ENCODE data around the gene CELSR3.

CELSR3 gene

DNA sequence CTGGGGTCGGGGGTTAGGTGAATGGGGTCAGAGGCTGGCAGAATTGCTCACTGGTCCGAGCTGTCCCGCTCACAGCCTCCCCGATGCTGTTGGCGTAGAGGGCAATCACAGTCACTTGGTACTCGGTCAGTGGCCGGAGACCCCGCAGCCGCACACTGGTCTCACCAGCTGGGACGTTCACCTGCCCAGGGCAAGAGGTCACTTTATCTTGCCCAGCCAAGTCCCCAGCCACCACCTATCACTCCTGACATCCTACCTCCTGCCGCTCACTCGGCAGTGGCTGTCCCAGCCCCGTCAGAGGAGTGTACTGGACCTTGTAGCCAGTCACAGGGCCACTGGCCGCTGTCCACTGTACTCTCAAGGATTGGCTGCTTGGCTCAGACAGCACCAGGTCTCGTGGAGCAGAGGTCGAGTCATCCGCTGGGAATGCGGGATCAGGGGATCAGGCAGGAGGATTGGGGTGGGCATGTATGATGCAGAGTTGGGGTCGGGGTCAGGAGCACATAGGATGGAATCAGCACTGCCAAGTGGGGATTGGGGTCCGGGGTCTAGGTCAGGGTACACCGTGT lies 70.1 kb downstream of the CELSR3 start:
- intact Hi-C loops (cut with DNase I), result no loop called here
- no peak for DNase-seq

DNA sequence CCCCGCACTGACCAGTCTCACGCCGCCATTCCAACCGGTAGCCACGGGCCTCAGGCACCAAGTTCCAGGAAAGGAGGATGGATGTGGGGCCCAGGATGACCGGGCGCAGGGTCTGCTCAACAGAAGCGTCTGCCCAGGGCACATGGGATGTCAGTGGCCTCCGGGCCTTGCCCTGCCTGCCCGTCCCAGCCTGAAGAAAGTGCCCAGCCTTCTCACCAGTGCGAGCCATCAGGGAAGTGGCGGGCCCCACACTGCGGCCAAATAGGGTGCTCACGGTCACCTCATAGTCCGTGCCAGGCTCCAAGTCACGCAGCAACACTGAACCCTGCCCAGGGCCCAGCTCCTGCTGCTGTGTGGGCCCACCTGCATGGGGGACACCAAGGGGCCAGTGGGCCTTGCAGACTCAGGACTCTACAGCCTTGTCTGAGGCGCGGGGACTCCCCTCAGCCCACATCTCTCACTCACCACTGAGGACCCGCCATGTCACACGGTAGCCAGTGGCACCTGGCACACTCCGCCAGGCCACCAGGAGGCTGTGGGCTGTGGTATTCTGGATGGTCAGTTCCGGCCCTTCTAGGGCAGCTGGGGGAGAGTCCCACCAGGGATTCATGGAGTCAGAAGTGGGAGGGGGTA lies 70.7 kb downstream of the CELSR3 start:
- peak in 1 of 10 donors; percentile 70 for DNase-seq
- intact Hi-C loops (cut with DNase I), result no loop called here

- DNase-seq, result no peak
- intact Hi-C loops (cut with DNase I), result no loop called here
Observed at GRCh38 chr3:48591436-48591835, 71.2 kb downstream of the CELSR3 start.

GRCh38 chr3:48588230-48588629 lies 74.5 kb downstream of the CELSR3 start:
- DNase-seq, result no peak

GRCh38 chr3:48587686-48588085 lies 75.0 kb downstream of the CELSR3 start:
- intact Hi-C loops (cut with DNase I), result no loop called here
- DNase-seq, result no peak

More at GRCh38 chr3:48588230-48588629, 74.5 kb downstream of the CELSR3 start:
- intact Hi-C loops (cut with DNase I), result no loop called here

All from posterior cingulate gyrus (tissue), 11 donors.